Gastroesophageal sphincter (tissue), 3 donors: ENCODE data around the gene ETV3L.

Source experiments
- CTCF ChIP-seq, 4 experiments: fragments of 200-600 bp in 2 of 4; fragments of 450-650 bp in 2 of 4; sonication (generic) in 1 of 4; IDR thresholded peaks; one replicate each; pipeline ENCODE4 v1.5.1; 2017 to 2019; ENCODE audit warnings: antibody characterized with exemption in 4 of 4, mild to moderate bottlenecking in 2 of 4, moderate library complexity in 2 of 4
- POLR2A ChIP-seq, 2 donors: fragments of 450-650 bp; IDR thresholded peaks; one replicate each; pipeline ENCODE4 v1.6.1; 2017; ENCODE audit warnings: antibody characterized with exemption in 2 of 2, mild to moderate bottlenecking in 2 of 2, moderate library complexity in 1 of 2

GRCh38 chr1:157136133-157136532 is 36.5 kb upstream of the ETV3L start:
- no peak for TF ChIP-seq POLR2A (IDR thresholded peaks at IDR 0.05)
- no peak for TF ChIP-seq CTCF (IDR thresholded peaks at IDR 0.05)
